B cell (primary cell): Measurements from ENCODE around the gene GAK.

Experiments
- CTCF ChIP-seq: fragments of 200-600 bp; IDR thresholded peaks from one replicate; pipeline ENCODE4 v1.8.0; 2022; ENCODE audit warnings: antibody characterized with exemption, mild to moderate bottlenecking
- EZH2 ChIP-seq: IDR thresholded peaks from 2 replicates; pipeline ENCODE4 v1.6.1; 2012; ENCODE audit warnings: borderline replicate concordance, low read depth, mild to moderate bottlenecking, moderate library complexity, low read length; ENCODE audit not compliant: insufficient read depth, poor library complexity, severe bottlenecking

- TF ChIP-seq CTCF (no peak), EZH2 (no peak)
Observed at GRCh38 chr4:884896-885295, 47.2 kb downstream of the GAK start.
